Measurements from ENCODE around the gene ZSWIM1. TPM values are rescaled to one million over a fixed set of nuclear protein-coding genes. Genes with fewer than 3 reads are reported as not detected.

The ZSWIM1 gene
- total and polyA plus RNA-seq, 2 of the 13 experiments (the other 11 are each of a cell fraction or from before 2014, with no cell fraction given): 9.5 to 11.7 TPM

DNA sequence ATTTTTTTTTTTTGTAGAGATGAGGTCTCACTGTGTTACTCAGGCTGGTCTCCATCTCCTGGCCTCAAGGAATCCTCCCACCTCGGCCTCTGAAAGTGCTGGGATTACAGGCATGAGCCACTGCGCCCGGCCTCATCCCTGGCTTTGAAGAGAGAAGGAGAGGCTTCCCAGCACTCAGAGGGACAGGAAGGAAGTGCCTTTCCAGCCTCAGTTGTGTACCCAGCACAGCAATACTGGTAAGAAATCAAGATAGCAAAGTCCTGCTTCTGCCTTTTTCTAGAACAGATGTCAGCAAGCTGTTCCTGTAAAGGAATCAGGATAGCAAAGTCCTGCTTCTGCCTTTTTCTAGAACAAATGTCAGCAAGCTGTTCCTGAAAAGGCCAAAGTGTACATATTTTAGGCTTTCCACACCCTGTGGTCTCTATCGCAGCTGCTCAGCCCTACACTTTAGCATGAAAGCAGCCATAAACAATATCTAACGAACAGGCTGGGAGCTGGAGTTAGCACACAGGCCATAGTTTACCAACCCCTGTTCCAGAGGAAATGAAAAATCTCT is 37.2 kb downstream of the ZSWIM1 start (continued):
- TF ChIP-seq, protein P1, sequence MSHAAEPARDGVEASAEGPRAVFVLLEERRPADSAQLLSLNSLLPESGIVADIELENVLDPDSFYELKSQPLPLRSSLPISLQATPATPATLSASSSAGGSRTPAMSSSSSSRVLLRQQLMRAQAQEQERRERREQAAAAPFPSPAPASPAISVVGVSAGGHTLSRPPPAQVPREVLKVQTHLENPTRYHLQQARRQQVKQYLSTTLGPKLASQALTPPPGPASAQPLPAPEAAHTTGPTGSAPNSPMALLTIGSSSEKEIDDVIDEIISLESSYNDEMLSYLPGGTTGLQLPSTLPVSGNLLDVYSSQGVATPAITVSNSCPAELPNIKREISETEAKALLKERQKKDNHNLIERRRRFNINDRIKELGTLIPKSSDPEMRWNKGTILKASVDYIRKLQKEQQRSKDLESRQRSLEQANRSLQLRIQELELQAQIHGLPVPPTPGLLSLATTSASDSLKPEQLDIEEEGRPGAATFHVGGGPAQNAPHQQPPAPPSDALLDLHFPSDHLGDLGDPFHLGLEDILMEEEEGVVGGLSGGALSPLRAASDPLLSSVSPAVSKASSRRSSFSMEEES (CRISPR knock-in tag; IDR thresholded peaks at IDR 0.05): no peak
- TF ChIP-seq HNF1A (IDR thresholded peaks at IDR 0.05; ENCODE audit: low read depth) (0 out of 2 replicates have a peak, but pooled peaks have one; percentile 15), HNF1A (CRISPR knock-in tag; IDR thresholded peaks at IDR 0.05; ENCODE audit: borderline replicate concordance) (no peak), ZNF512 (CRISPR knock-in tag; IDR thresholded peaks at IDR 0.05) (no peak), NPAS2 (CRISPR knock-in tag; IDR thresholded peaks at IDR 0.05; ENCODE audit: borderline replicate concordance) (no peak), HMG20A (CRISPR knock-in tag; IDR thresholded peaks at IDR 0.05; ENCODE audit: borderline replicate concordance) (no peak), NFKB2 (CRISPR knock-in tag; IDR thresholded peaks at IDR 0.05; ENCODE audit: borderline replicate concordance) (no peak), ZNF547 (CRISPR knock-in tag; IDR thresholded peaks at IDR 0.05) (no peak), ZNF570 (CRISPR knock-in tag; IDR thresholded peaks at IDR 0.05; ENCODE audit: borderline replicate concordance) (no peak), ZNF776 (CRISPR knock-in tag; IDR thresholded peaks at IDR 0.05) (no peak), ZNF75D (CRISPR knock-in tag; IDR thresholded peaks at IDR 0.05; ENCODE audit: borderline replicate concordance) (0 out of 2 replicates have a peak, but pooled peaks have one; percentile 34), ZNF709 (CRISPR knock-in tag; IDR thresholded peaks at IDR 0.05) (no peak), E2F5 (CRISPR knock-in tag; conservative IDR thresholded peaks at IDR 0.05) (no peak)
- TF ChIP-seq, protein P2, sequence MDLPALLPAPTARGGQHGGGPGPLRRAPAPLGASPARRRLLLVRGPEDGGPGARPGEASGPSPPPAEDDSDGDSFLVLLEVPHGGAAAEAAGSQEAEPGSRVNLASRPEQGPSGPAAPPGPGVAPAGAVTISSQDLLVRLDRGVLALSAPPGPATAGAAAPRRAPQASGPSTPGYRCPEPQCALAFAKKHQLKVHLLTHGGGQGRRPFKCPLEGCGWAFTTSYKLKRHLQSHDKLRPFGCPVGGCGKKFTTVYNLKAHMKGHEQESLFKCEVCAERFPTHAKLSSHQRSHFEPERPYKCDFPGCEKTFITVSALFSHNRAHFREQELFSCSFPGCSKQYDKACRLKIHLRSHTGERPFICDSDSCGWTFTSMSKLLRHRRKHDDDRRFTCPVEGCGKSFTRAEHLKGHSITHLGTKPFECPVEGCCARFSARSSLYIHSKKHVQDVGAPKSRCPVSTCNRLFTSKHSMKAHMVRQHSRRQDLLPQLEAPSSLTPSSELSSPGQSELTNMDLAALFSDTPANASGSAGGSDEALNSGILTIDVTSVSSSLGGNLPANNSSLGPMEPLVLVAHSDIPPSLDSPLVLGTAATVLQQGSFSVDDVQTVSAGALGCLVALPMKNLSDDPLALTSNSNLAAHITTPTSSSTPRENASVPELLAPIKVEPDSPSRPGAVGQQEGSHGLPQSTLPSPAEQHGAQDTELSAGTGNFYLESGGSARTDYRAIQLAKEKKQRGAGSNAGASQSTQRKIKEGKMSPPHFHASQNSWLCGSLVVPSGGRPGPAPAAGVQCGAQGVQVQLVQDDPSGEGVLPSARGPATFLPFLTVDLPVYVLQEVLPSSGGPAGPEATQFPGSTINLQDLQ (CRISPR knock-in tag; IDR thresholded peaks at IDR 0.05): no peak
- TF ChIP-seq, protein P3, sequence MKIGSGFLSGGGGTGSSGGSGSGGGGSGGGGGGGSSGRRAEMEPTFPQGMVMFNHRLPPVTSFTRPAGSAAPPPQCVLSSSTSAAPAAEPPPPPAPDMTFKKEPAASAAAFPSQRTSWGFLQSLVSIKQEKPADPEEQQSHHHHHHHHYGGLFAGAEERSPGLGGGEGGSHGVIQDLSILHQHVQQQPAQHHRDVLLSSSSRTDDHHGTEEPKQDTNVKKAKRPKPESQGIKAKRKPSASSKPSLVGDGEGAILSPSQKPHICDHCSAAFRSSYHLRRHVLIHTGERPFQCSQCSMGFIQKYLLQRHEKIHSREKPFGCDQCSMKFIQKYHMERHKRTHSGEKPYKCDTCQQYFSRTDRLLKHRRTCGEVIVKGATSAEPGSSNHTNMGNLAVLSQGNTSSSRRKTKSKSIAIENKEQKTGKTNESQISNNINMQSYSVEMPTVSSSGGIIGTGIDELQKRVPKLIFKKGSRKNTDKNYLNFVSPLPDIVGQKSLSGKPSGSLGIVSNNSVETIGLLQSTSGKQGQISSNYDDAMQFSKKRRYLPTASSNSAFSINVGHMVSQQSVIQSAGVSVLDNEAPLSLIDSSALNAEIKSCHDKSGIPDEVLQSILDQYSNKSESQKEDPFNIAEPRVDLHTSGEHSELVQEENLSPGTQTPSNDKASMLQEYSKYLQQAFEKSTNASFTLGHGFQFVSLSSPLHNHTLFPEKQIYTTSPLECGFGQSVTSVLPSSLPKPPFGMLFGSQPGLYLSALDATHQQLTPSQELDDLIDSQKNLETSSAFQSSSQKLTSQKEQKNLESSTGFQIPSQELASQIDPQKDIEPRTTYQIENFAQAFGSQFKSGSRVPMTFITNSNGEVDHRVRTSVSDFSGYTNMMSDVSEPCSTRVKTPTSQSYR (CRISPR knock-in tag; IDR thresholded peaks at IDR 0.05; ENCODE audit: borderline replicate concordance): no peak
